GM21526 (cell line): ENCODE measurements around the gene TGFBR3.
A peak's percentile ranks its signal among the peaks of the same experiment; 100 is the strongest.

ENCODE experiments used
- ATAC-seq: cut with Tn5 transposase; IDR thresholded peaks from one replicate; pipeline ENCODE4 v1.9.1; 2021; ENCODE audit warnings: moderate library complexity; ENCODE audit not compliant: unreplicated experiment, low FRiP score

The TGFBR3 gene

GRCh38 chr1:91804546-91805023, 81.4 kb downstream of the TGFBR3 start:
- ATAC-seq, result no peak

GRCh38 chr1:91803847-91804545, 82.0 kb downstream of the TGFBR3 start:
- ATAC-seq, result peak; percentile 81

- ATAC-seq, result no peak
Measured at GRCh38 chr1:91803123-91803522, 82.8 kb downstream of the TGFBR3 start.

GRCh38 chr1:91801496-91802115, 84.3 kb downstream of the TGFBR3 start:
- ATAC-seq, result no peak

- no peak for ATAC-seq
Measured at GRCh38 chr1:91799863-91800262, 86.1 kb downstream of the TGFBR3 start.

- no peak for ATAC-seq
Measured at GRCh38 chr1:91799159-91799558, 86.8 kb downstream of the TGFBR3 start.

- no peak for ATAC-seq
Measured at GRCh38 chr1:91798740-91799139, 87.2 kb downstream of the TGFBR3 start.

GRCh38 chr1:91798241-91798648, 87.7 kb downstream of the TGFBR3 start:
- no peak for ATAC-seq

GRCh38 chr1:91797164-91797563, 88.8 kb downstream of the TGFBR3 start:
- no peak for ATAC-seq

GRCh38 chr1:91796390-91796654, 89.6 kb downstream of the TGFBR3 start:
- no peak for ATAC-seq

GRCh38 chr1:91795591-91796389, 90.2 kb downstream of the TGFBR3 start:
- ATAC-seq, result no peak

GRCh38 chr1:91793877-91794276, 92.1 kb downstream of the TGFBR3 start:
- ATAC-seq, result no peak

- no peak for ATAC-seq
Measured at GRCh38 chr1:91793189-91793588, 92.8 kb downstream of the TGFBR3 start.

GRCh38 chr1:91792489-91793071, 93.4 kb downstream of the TGFBR3 start:
- ATAC-seq, result no peak

GRCh38 chr1:91791691-91792488, 94.1 kb downstream of the TGFBR3 start:
- no peak for ATAC-seq

GRCh38 chr1:91791103-91791502, 94.8 kb downstream of the TGFBR3 start:
- ATAC-seq, result no peak

GRCh38 chr1:91790392-91790791, 95.6 kb downstream of the TGFBR3 start:
- ATAC-seq, result no peak

- no peak for ATAC-seq
Measured at GRCh38 chr1:91789273-91789997, 96.5 kb downstream of the TGFBR3 start.

- ATAC-seq, result no peak
Measured at GRCh38 chr1:91787919-91788318, 98.0 kb downstream of the TGFBR3 start.

- no peak for ATAC-seq
Measured at GRCh38 chr1:91784616-91785015, 101.3 kb downstream of the TGFBR3 start.
